GF-D8 (cell line): ENCODE results near the gene CCNY.
"Not testable (repeated sequence)": the region's sequence is repeated elsewhere in the genome, so short reads cannot be mapped to it uniquely, and the experiment has no call there.

ENCODE experiments used
- DNase-seq: peaks from one replicate; lab custom pipeline; 2025; lab: John Stamatoyannopoulos, UW

Gene CCNY

GRCh38 chr10:35334297-35334696 lies 2.0 kb upstream of the CCNY start:
- no peak for DNase-seq

- DNase-seq = no peak
Observed at GRCh38 chr10:35335133-35336083, 901 bp upstream of the CCNY start.

DNA sequence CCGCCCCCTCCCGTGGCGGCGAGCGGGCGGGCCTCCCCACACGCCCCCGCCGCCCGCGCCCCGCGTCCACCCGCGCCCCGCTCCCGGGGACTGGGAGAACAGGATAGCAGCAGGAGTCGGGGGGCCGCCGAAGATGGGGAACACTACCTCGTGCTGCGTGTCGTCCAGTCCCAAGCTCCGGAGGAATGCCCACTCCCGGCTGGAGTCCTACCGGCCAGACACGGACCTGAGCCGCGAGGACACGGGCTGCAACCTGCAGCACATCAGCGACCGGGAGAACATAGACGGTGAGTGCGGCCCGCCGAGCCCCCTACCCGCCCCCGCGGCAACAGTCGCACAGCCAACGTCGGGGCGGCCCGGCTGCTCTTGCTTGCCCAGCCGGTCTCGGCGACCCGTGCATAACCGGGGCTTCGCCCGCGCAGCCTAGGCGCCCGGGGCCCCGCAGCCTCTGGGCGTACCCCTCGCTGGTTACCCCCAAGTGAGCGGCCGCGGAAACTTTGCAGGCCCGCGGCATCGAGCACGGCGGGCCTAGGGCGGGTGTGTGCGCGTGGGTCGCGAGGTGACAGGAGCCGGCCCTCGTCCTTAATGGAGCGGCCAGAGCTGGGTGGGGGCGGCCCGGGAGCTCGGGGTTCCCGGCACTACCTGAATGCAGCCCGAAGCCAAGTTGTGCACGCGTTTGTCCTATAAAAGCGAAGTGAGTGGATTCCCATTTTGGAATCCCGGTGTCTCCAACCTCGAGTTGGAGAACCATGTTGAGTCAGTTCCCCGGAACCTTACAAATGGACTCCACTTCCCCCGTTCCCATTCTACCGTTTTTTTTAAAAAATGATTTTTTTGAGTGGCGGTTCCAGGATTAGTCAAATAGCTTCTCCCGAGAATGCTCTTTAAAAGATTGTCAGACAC lies 863 bp downstream of the CCNY start:
- no peak for DNase-seq

DNA sequence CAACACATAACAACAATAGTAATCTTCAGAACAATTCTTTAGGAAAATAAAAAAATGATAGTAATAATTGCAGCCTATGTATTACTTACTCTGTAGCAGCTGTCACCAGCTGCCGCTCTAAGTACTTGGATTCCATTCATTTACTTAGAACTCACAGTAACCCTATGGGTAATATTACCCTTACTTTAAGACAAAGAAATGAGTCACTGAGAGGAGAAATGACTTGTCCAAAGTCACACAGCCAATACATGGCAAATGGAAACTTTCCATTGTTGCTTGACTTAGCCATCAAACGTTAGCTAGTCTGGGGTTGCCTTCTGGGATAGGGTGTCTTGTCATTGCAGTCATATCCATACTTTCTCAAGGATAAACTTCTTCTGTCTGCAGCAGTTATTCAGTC lies 3.6 kb downstream of the CCNY start:
- DNase-seq = no peak

- DNase-seq = no peak
Observed at GRCh38 chr10:35340975-35341374, 4.7 kb downstream of the CCNY start.

DNA sequence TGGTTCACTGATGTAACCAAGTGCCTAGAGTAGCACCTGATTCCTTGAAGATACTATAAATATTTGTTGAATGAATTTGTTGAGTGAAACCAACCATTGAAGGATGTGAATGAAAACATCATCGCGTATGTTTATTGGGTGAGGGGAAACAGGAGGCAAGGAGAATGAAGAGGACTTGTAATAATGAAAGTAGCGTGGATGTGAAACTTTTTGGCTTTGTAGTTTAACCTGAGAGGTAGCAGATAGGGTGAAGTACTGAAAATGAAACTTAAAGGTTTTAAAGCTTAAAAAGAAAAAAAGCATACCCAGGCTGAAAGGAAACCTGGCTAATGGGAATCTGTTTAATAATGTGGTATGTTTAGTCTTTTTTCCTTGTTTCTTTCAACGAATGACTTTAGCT lies 5.2 kb downstream of the CCNY start:
- DNase-seq = no peak

GRCh38 chr10:35342183-35342753 lies 6.0 kb downstream of the CCNY start:
- DNase-seq = no peak

GRCh38 chr10:35343739-35344138 lies 7.4 kb downstream of the CCNY start:
- DNase-seq = no peak

GRCh38 chr10:35345383-35345742 lies 9.1 kb downstream of the CCNY start:
- DNase-seq = no peak

DNA sequence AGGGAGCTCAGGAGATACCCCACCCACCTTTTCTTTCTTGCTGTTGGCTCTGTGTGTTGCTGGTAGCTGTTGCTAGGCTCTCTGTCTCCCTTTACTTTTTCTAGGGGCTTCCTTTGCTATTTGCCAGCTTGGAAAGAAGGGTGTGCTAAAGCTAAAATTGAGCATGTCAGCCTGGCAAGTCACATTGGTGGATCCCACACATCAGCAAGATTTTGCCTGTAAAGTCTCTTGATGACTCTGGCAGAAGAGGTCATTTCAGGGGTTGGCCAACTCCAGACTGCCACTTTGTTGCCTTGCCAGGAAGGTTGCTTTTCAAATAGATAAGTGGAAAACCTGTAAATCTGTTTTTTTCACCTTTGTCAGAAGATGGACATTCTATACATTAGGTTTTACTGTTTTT lies 9.9 kb downstream of the CCNY start:
- DNase-seq = no peak

GRCh38 chr10:35347121-35347562 lies 10.8 kb downstream of the CCNY start:
- DNase-seq = no peak

DNA sequence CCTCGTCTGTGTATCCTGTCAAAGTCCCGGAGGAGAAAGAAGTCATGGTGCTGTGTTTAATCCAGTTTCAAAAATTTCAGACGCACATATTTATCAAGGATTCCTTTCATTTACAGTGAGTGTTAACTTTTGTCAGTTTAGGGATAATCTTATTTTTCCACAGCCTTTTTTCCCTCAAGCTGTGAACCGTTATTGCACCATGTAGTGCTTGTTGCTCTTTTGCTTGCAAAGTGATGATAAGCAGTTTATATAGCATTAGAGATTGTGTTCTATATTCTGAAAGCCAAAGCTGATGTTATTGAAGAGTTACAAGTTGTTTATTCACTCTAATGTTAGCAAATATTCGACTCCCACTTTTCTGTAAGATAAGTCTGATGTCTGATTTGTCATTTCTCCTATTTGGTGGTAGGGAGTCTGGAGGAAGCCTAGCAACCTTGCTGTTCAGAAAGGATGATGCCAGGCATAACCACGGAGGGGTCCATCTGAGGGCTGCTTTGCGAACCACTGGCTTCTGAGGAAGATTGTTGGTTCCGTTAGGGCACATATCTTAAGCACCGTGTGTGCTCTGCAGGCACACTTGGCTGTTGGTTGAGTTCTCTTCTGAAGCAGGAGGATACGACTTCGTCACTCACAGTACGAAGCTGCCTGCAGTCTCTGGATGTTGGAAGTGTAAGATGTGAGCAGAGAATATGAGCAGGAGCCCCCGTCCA lies 11.7 kb downstream of the CCNY start:
- no peak for DNase-seq

GRCh38 chr10:35348609-35349388 lies 12.5 kb downstream of the CCNY start:
- no peak for DNase-seq

- no peak for DNase-seq
Observed at GRCh38 chr10:35349389-35349915, 13.1 kb downstream of the CCNY start.

DNA sequence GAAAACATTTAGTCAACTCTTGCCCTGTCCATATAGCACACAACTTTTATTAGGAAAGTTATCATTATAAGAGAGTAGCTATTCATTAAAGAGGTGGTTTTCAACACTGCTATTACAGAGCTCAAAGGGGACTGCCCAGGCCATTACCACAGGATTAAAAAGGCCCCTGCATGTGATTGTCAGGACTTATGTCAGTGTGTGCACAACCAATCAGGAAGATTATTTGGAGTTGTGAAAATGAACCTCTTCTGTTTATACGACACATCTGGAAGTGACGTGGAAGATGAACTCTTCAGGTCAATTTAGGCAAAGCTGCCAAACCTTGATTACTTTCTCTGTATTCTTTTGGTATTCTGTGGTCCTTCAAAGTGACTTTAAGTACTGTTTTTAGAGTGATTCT lies 14.7 kb downstream of the CCNY start:
- DNase-seq = no peak

GRCh38 chr10:35352097-35352496 lies 15.8 kb downstream of the CCNY start:
- DNase-seq = no peak

DNA sequence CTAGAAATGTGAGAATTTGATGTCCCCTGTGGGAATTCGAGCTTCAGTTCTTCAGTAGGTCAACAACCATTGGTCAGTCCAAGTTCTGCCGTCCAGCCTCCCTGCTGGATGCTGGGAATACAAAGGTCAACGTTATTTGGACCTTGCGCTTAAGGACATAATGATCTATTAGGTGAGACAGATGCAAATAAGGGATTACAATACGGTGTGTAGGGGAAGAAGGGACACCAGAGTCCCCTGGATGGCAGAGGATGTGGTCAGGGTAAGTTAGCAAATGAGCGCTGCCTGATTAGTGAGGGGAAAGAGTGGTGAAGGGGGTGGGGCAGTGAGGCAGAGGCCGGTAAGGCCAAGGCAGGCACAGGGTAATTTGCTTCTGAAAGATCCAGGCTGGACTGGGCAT lies 16.2 kb downstream of the CCNY start:
- DNase-seq = no peak

DNA sequence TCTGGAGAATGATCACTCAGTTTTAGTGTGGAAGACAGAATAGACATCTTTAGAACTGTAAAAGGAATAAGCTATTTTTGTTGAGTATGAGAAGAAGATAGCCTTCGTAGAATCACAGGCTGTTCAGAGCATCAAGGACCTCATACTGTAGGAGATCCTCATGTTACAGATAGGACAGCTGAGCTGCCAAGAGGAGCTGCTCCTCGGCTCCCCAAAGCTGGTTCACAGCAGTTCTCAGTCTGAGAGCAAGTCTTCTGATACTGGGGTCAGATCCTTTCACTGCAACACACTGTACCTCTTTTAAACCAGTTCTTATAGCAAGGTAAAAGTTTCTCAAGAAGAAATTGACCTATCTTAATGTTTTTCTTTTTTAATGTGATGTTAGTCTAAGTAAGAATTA lies 17.1 kb downstream of the CCNY start:
- no peak for DNase-seq

DNA sequence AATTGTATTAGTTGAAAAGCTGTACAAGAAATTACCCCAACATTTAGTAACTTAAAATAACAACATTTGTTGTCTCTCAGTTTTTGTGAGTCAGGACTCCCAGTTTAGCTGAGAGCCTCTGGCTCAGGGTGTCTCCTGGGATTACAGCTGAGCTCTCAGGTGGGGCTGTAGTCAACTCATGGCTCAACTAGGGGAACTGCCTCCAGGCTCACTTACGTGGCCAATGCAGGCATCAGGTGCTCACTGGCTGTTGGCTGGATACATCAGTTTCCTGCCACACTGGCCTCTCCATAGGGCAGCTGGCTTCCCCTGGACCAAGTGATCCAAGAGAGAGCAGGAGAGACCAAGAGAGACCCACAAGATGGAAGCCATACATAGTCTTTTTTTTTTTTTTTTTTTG lies 17.5 kb downstream of the CCNY start:
- no peak for DNase-seq

DNA sequence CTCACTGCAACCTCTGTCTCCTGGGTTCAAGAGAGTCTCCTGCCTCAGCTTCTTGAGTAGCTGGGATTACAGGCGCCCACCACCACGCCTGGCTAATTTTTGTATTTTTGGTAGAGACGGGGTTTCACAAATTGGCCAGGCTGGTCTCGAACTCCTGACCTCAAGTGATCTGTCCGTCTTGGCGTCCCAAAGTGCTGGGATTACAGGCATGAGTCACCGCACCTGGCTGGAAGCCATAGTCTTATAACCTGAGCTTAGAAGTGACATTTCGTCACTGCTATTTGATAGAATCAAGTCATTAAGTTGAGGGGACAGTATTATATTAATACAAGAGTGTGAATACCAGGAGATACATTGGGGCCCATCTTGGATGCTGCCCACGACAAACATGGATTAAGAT lies 17.9 kb downstream of the CCNY start:
- not testable (repeated sequence) for DNase-seq
